Measurements from ENCODE around the gene NR1D1. TPM values are rescaled to one million over a fixed set of nuclear protein-coding genes. Genes with fewer than 3 reads are reported as not detected.

Gene NR1D1
- total RNA-seq, 4 donors from 2014 or later = 3.4 to 9.9 (median 5.1) TPM

DNA sequence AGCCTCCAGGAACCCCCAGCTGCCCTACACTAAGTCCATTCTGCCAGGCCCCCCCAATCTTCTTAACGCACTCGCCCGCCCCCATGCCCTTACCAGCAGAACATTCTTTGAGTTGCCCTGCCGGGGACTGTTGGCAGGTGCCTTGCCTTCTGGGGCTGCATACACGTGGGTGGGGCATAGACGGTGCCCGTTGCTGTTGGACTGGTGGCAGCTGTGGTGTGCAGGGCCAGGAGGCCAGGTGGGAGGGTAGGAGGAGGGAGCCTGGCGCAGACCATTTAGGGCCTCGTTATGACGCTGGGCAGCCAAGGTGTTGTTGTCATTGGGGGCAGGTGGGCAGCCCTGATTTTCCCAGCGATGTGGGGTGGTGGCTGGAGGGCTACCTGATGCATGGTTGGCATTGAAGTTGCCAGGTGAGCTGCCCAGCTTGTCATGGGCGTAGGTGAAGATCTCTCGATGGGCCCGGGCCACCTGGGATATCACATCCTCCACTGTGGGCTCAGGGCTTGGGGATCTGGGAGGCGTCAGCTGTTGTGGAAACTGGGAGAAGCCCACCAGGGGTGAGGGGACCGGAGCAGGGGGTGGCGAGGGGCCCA is 4.9 kb downstream of the NR1D1 start:
- Histone ChIP-seq H3K4me1 (peaks cover 46 to 73% of the 10 kb centered on the region in 2 donors), H3K27ac (peak overlapping the region in 2 of 3 donors; percentile 99), H3K27me3 (no peaks in the 10 kb centered on the region), H3K36me3 (peaks cover 36 to 40% of the 10 kb centered on the region in 2 donors), H3K9me3 (no peaks in the 10 kb centered on the region), H3K4me3 (replicated peaks in 1 of 3) (no peak overlapping the region)
- no peak for DNase-seq
- intact Hi-C loops (cut with DNase I) = loop anchor here (5.0 kb wide), 1 partner anchor 33 kb away; the partner anchor contains the start of gene THRA
- 74 to 86% methylated on average over 15 to 17 of the region's 17 CpGs for WGBS, 2 donors
- TF ChIP-seq, protein P1, sequence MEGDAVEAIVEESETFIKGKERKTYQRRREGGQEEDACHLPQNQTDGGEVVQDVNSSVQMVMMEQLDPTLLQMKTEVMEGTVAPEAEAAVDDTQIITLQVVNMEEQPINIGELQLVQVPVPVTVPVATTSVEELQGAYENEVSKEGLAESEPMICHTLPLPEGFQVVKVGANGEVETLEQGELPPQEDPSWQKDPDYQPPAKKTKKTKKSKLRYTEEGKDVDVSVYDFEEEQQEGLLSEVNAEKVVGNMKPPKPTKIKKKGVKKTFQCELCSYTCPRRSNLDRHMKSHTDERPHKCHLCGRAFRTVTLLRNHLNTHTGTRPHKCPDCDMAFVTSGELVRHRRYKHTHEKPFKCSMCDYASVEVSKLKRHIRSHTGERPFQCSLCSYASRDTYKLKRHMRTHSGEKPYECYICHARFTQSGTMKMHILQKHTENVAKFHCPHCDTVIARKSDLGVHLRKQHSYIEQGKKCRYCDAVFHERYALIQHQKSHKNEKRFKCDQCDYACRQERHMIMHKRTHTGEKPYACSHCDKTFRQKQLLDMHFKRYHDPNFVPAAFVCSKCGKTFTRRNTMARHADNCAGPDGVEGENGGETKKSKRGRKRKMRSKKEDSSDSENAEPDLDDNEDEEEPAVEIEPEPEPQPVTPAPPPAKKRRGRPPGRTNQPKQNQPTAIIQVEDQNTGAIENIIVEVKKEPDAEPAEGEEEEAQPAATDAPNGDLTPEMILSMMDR (IDR thresholded peaks at IDR 0.05) = no peak
- TF ChIP-seq POLR2A (IDR thresholded peaks at IDR 0.05) = no peak

DNA sequence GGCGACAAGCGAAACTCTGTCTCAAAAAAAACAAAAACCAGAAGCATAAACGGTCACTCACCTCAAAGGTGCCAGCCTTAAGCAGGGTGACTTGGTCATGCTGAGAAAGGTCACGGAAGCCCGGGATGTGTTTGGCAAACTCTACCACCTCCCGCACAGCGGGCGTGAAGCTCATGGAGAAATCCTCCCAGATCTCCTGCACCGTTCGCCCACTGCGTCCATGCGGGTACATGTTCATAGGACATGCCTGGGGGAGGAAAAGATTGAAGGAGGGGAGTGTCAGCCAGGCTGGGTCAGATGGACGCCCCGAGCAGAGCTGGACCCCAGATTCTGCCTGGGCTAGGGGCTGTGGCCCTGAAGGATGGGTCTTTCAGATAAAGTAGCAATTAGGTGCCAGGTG is 5.5 kb downstream of the NR1D1 start:
- Histone ChIP-seq H3K4me3 (replicated peaks in 1 of 3) (no peak overlapping the region), H3K27ac (peak overlapping the region; percentile 96 to 99 (median 99)), H3K4me1 (peaks cover 41 to 77% of the 10 kb centered on the region in 2 donors), H3K9me3 (no peaks in the 10 kb centered on the region), H3K36me3 (peaks cover 36 to 40% of the 10 kb centered on the region in 2 donors), H3K27me3 (no peaks in the 10 kb centered on the region)
- 88% methylated on average over 14 of the region's 14 CpGs for WGBS, 2 donors
- no peak for DNase-seq
- TF ChIP-seq, protein P1 (IDR thresholded peaks at IDR 0.05) = no peak
- TF ChIP-seq POLR2A (IDR thresholded peaks at IDR 0.05) = no peak
- intact Hi-C loops (cut with DNase I) = loop anchor here (5.0 kb wide), 1 partner anchor 33 kb away; the partner anchor contains the start of gene THRA

GRCh38 chr17:40093580-40094201 is 6.7 kb downstream of the NR1D1 start:
- Histone ChIP-seq H3K4me3 (replicated peaks in 1 of 3) (no peak overlapping the region), H3K9me3 (no peaks in the 10 kb centered on the region), H3K4me1 (peaks cover 38 to 75% of the 10 kb centered on the region in 2 donors), H3K27me3 (no peaks in the 10 kb centered on the region), H3K36me3 (peaks cover 41 to 48% of the 10 kb centered on the region in 2 donors), H3K27ac (peak overlapping the region; percentile 77 to 99 (median 96))
- DNase-seq = peak; percentile 52 to 56
- TF ChIP-seq POLR2A (IDR thresholded peaks at IDR 0.05) = no peak
- TF ChIP-seq, protein P1 (IDR thresholded peaks at IDR 0.05) = no peak
- intact Hi-C loops (cut with DNase I) = no loop called here
- WGBS, 2 donors = 64 to 66% methylated on average over 5 to 15 of the region's 16 CpGs

- intact Hi-C loops (cut with DNase I) = no loop called here
- Histone ChIP-seq H3K9me3 (no peaks in the 10 kb centered on the region), H3K36me3 (peaks cover 47 to 54% of the 10 kb centered on the region in 2 donors), H3K27ac (peak overlapping the region; percentile 77 to 99 (median 96)), H3K4me1 (peaks cover 32 to 69% of the 10 kb centered on the region in 2 donors), H3K4me3 (replicated peaks in 1 of 3) (no peak overlapping the region), H3K27me3 (no peaks in the 10 kb centered on the region)
- 38 to 42% methylated on average over 24 to 28 of the region's 29 CpGs for WGBS, 2 donors
- TF ChIP-seq POLR2A (IDR thresholded peaks at IDR 0.05) = peak in 1 of 2 donors; percentile 32
- TF ChIP-seq, protein P1 (IDR thresholded peaks at IDR 0.05) = no peak
- peak; percentile 90 to 91 for DNase-seq
Measured at GRCh38 chr17:40093005-40093579, 7.3 kb downstream of the NR1D1 start.
